Muscle of leg (tissue), 11 donors: ENCODE results near the gene TMEM141. TPM values are rescaled to one million over a fixed set of nuclear protein-coding genes. Genes with fewer than 3 reads are reported as not detected.

Experiments
- DNase-seq: peaks from one replicate; pipeline ENCODE4 v3.0.0; 2013
- H3K27ac ChIP-seq: one replicate; pipeline ENCODE4 v1.5.1; 2013; ENCODE audit warnings: mild to moderate bottlenecking, low read length, control low read depth
- H3K27me3 ChIP-seq: one replicate; pipeline ENCODE4 v1.6.1; 2013; ENCODE audit warnings: low read length; ENCODE audit not compliant: control insufficient read depth, insufficient read depth
- H3K36me3 ChIP-seq: one replicate; pipeline ENCODE4 v1.6.1; 2013; ENCODE audit warnings: low read length; ENCODE audit not compliant: control insufficient read depth, insufficient read depth
- H3K4me1 ChIP-seq: one replicate; pipeline ENCODE4 v1.6.1; 2013; ENCODE audit warnings: low read length; ENCODE audit not compliant: control insufficient read depth, insufficient read depth
- H3K4me3 ChIP-seq: one replicate; pipeline ENCODE4 v1.5.1; 2013; ENCODE audit warnings: low read length, control low read depth
- H3K9me3 ChIP-seq: replicated peaks from 2 replicates; pipeline ENCODE4 v1.6.1; 2013; ENCODE audit warnings: low read depth, low read length; ENCODE audit not compliant: control insufficient read depth
- WGBS: methylation state at CpG from one replicate; pipeline ENCODE4 v1.1.5; 2013; ENCODE audit warnings: missing lambda C conversion rate; ENCODE audit not compliant: insufficient coverage; 5-methylcytosine and 5-hydroxymethylcytosine counted together
- polyA plus RNA-seq, 8 donors: library from polyadenylated mRNA; unstranded; fragments of 120-200 nt; gene quantifications; one replicate each; pipeline versions ENCODE4 v1.2.1 to v1.2.3, GENCODE V29; 2013; ENCODE audit warnings: inconsistent platforms in 1 of 8, low replicate concordance in 1 of 8; ENCODE audit not compliant: insufficient read length in 8 of 8, insufficient read depth in 1 of 8
- total RNA-seq: library from RNA; stranded (reverse); fragments of 120-200 nt; gene quantifications from one replicate; pipeline ENCODE4 v1.2.4, GENCODE V29; 2013

The TMEM141 gene
- total and polyA plus RNA-seq, 9 donors: 34.2 to 53.2 (median 44.3) TPM

GRCh38 chr9:136746621-136747020, 44.5 kb upstream of the TMEM141 start:
- H3K4me1 ChIP-seq: peaks cover 16% of the 10 kb centered on the region
- no peak for DNase-seq
- H3K27me3 ChIP-seq: peaks cover 16% of the 10 kb centered on the region
- no peak overlapping the region for H3K27ac ChIP-seq
- WGBS: 86% methylated on average over 18 of the region's 18 CpGs
- H3K36me3 ChIP-seq: no peaks in the 10 kb centered on the region
- no peak overlapping the region for H3K4me3 ChIP-seq
- H3K9me3 ChIP-seq: peaks cover 5% of the 10 kb centered on the region

GRCh38 chr9:136747161-136748060, 43.7 kb upstream of the TMEM141 start:
- DNase-seq: no peak

GRCh38 chr9:136748201-136748600, 42.9 kb upstream of the TMEM141 start, which contains the start of gene LCN6:
Gene LCN6 (minus strand): TSS chr9:136748525. CDS start chr9:136748483, 42 bp downstream.
- H3K36me3 ChIP-seq: no peaks in the 10 kb centered on the region
- DNase-seq: no peak
- H3K4me3 ChIP-seq: no peak within 1 kb of the TSS
- H3K27me3 ChIP-seq: peaks cover under 1% of the 10 kb centered on the region
- peaks cover under 1% of the 10 kb centered on the region for H3K4me1 ChIP-seq
- H3K27ac ChIP-seq: no peak within 1 kb of the TSS
- 76% methylated on average over 7 of the region's 8 CpGs for WGBS
- peaks cover 9% of the 10 kb centered on the region for H3K9me3 ChIP-seq

More at GRCh38 chr9:136747161-136748060, 43.7 kb upstream of the TMEM141 start:
- peaks cover 8% of the 10 kb centered on the region for H3K27me3 ChIP-seq
- peaks cover 9% of the 10 kb centered on the region for H3K9me3 ChIP-seq
- no peaks in the 10 kb centered on the region for H3K36me3 ChIP-seq
- H3K4me1 ChIP-seq: peaks cover 8% of the 10 kb centered on the region
- no peak overlapping the region for H3K4me3 ChIP-seq
- 83% methylated on average over 22 of the region's 22 CpGs for WGBS
- H3K27ac ChIP-seq: no peak overlapping the region

GRCh38 chr9:136748666-136749611, 42.2 kb upstream of the TMEM141 start:
- Histone ChIP-seq H3K27ac (no peak overlapping the region), H3K9me3 (peaks cover 9% of the 10 kb centered on the region), H3K4me1 (peaks cover 4% of the 10 kb centered on the region), H3K36me3 (no peaks in the 10 kb centered on the region), H3K27me3 (no peaks in the 10 kb centered on the region), H3K4me3 (no peak overlapping the region)
- no peak for DNase-seq
- WGBS: 72% methylated on average over 16 of the region's 21 CpGs

GRCh38 chr9:136750526-136750925, 40.6 kb upstream of the TMEM141 start:
- Histone ChIP-seq H3K4me1 (peaks cover 4% of the 10 kb centered on the region), H3K4me3 (no peak overlapping the region), H3K9me3 (peaks cover 11% of the 10 kb centered on the region), H3K36me3 (no peaks in the 10 kb centered on the region), H3K27ac (no peak overlapping the region), H3K27me3 (no peaks in the 10 kb centered on the region)
- 80% methylated on average over 1 of the region's 2 CpGs for WGBS
- no peak for DNase-seq

- H3K9me3 ChIP-seq: peaks cover 15% of the 10 kb centered on the region
- no peaks in the 10 kb centered on the region for H3K27me3 ChIP-seq
- no peaks in the 10 kb centered on the region for H3K36me3 ChIP-seq
- no peak for DNase-seq
- H3K4me3 ChIP-seq: no peak overlapping the region
- peaks cover 4% of the 10 kb centered on the region for H3K4me1 ChIP-seq
- no peak overlapping the region for H3K27ac ChIP-seq
- no CpG with 5 or more reads among the region's 1 CpG for whole genome bisulfite sequencing
Observed at GRCh38 chr9:136751244-136751643, 39.9 kb upstream of the TMEM141 start.

- DNase-seq: no peak
- Histone ChIP-seq H3K9me3 (peaks cover 15% of the 10 kb centered on the region), H3K36me3 (no peaks in the 10 kb centered on the region), H3K4me3 (no peak overlapping the region), H3K27me3 (no peaks in the 10 kb centered on the region), H3K27ac (no peak overlapping the region), H3K4me1 (peaks cover 10% of the 10 kb centered on the region)
Observed at GRCh38 chr9:136751814-136752213, 39.3 kb upstream of the TMEM141 start.

GRCh38 chr9:136753371-136754058, 37.6 kb upstream of the TMEM141 start:
- peaks cover 15% of the 10 kb centered on the region for H3K9me3 ChIP-seq
- no peak for DNase-seq
- WGBS: 75% methylated on average over 31 of the region's 31 CpGs
- no peak overlapping the region for H3K27ac ChIP-seq
- no peaks in the 10 kb centered on the region for H3K36me3 ChIP-seq
- peaks cover 27% of the 10 kb centered on the region for H3K4me1 ChIP-seq
- H3K27me3 ChIP-seq: no peaks in the 10 kb centered on the region
- no peak overlapping the region for H3K4me3 ChIP-seq

- 69% methylated on average over 14 of the region's 17 CpGs for WGBS
- Histone ChIP-seq H3K36me3 (no peaks in the 10 kb centered on the region), H3K4me3 (no peak overlapping the region), H3K4me1 (peaks cover 32% of the 10 kb centered on the region), H3K9me3 (peaks cover 15% of the 10 kb centered on the region), H3K27me3 (no peaks in the 10 kb centered on the region), H3K27ac (no peak overlapping the region)
- DNase-seq: no peak
Observed at GRCh38 chr9:136754059-136754572, 37.0 kb upstream of the TMEM141 start.
